AG09309 (cell line): Measurements from ENCODE around the gene CDH4.

Experiments
- DNase-seq: peaks from one replicate; pipeline ENCODE4 v3.0.0-alpha.2; 2010; ENCODE audit warnings: low read depth
- H3K4me3 ChIP-seq: 2 replicates; pipeline ENCODE4 v1.5.1; 2011; ENCODE audit warnings: mild to moderate bottlenecking, low read depth, low read length, moderate library complexity; ENCODE audit not compliant: control insufficient read depth
- TF ChIP-seq, protein P1 (sequence below): IDR thresholded peaks from 2 replicates; pipeline ENCODE4 v1.5.1; 2011; ENCODE audit warnings: mild to moderate bottlenecking, low read depth, low read length, inconsistent platforms; ENCODE audit not compliant: insufficient read depth, control insufficient read depth; ENCODE audit errors: missing control alignments

CDH4 gene

DNA sequence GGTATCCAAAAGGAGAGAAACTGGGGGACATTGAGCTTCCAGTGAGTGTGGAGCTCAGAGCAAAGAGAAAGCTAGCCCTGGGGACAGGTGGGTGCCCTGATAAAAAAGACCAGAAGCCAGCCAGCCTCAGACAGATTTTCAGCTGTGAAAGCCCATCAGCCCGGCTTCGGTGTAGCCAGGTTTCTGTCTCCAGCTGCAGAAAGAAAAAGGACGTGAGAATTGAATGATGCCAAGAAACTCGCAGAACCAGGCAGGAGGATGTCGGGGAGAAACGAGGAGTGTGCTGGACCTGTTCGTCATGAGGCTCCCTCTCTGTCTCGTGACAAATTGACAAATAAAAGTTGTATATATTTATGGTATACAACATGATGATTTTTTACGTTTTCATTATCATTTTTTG, 63.3 kb downstream of the CDH4 start:
- no peak for DNase-seq
- H3K4me3 ChIP-seq: no peak overlapping the region
- TF ChIP-seq, protein P1, sequence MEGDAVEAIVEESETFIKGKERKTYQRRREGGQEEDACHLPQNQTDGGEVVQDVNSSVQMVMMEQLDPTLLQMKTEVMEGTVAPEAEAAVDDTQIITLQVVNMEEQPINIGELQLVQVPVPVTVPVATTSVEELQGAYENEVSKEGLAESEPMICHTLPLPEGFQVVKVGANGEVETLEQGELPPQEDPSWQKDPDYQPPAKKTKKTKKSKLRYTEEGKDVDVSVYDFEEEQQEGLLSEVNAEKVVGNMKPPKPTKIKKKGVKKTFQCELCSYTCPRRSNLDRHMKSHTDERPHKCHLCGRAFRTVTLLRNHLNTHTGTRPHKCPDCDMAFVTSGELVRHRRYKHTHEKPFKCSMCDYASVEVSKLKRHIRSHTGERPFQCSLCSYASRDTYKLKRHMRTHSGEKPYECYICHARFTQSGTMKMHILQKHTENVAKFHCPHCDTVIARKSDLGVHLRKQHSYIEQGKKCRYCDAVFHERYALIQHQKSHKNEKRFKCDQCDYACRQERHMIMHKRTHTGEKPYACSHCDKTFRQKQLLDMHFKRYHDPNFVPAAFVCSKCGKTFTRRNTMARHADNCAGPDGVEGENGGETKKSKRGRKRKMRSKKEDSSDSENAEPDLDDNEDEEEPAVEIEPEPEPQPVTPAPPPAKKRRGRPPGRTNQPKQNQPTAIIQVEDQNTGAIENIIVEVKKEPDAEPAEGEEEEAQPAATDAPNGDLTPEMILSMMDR: no peak

DNA sequence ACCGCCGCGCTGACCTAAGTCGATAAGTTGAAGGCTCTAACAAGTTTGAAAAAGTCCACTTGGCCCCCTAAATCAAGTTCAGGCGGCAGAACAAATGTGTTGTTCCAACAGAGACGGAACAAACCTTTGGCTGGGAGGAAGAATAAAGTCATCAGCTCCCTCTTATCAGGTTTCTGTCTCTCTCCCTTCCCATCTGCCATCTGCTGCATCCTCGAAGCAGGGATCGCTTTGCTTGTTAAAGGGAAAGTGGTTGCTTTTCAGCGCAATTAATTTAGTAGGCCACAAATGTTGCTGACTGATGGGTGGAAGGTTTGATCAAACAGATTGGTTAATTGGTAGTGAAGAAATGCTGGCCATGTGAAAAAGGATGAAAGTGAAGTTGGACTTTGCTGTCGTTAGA, 64.3 kb downstream of the CDH4 start:
- no peak overlapping the region for H3K4me3 ChIP-seq
- no peak for DNase-seq
- TF ChIP-seq, protein P1: no peak

DNA sequence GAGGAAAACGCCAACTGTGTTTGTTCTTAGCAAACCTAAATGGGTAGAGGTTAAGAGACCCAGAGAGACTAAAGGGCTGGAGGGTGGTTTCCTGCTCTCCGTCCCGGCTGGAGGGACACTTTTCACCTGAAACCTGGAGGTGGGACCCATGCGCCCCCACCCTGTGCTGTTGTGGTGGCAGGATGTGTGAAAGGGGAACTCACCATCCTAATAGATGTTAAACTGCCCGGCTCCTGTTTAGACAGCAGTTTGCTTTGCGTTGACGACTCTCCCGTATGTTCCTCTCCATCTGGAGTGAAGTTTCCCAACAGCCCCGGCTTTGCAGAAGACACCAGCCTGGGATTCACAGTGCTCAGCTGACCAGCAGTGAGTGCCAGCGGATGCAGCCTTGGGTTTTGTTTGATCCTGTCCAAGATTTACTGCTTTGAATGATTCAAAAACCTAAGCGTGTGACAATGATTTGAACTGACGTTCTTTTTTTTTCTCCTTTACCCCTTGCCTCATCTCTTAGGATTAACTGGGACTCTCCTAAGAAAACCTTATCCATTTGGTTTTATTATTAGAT, 66.0 kb downstream of the CDH4 start:
- no peak overlapping the region for H3K4me3 ChIP-seq
- DNase-seq: no peak
- TF ChIP-seq, protein P1: no peak

DNA sequence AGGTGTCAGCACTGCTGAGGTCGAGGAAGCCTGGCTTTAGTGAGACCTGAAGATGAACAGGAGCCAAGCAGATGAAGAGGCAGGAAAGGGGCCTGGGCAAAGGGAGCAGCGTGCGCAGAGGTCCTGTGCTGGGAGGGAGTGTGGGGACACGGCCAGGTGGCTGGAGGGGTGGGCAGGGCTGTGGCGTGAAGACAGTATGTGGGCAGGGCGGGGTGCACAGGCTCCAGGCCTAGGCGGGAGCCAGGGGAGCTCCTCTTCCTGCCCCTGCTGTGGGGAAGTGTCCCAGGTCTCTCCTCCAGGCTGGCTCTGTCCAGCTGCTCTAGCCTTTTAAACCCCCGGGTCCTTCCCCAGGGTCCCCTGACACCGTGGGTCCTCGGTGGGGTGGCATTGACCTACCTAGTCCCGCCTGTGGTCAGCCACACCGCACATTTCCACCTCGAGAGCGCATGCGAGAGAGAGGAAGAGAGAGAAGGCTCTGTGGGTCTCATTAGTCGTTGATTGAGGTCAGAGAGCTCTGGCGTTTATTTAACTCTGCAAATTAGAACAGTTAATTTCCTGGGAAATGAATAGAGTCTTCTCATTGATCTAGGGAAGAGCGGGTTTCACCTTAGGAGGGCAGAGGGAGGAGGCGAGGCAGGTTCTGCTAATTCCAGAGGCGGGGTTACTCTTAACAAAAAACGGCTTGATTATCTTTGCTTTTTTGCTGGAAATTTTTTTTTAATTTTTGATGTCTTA, 68.8 kb downstream of the CDH4 start:
- no peak overlapping the region for H3K4me3 ChIP-seq
- TF ChIP-seq, protein P1: no peak
- no peak for DNase-seq

DNA sequence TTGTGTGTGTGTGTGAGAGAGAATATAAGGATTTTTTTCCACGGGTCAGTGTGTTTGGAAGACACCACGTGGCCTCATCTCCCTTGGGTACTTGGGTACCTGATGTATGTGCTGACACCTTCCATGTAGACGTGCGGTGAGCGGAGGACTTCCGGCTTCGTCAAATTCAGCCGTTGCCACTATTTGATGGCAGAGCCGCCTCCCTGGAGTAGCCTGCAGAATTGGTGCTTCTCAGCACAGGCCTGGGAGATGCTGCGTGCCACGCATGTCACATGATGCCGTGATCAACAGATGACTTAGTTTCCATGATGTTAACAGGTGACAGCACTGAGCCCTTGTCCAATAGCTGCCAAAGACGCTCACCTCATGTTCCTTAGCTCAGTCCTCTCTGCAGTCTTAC, 69.4 kb downstream of the CDH4 start:
- TF ChIP-seq, protein P1: no peak
- no peak for DNase-seq

DNA sequence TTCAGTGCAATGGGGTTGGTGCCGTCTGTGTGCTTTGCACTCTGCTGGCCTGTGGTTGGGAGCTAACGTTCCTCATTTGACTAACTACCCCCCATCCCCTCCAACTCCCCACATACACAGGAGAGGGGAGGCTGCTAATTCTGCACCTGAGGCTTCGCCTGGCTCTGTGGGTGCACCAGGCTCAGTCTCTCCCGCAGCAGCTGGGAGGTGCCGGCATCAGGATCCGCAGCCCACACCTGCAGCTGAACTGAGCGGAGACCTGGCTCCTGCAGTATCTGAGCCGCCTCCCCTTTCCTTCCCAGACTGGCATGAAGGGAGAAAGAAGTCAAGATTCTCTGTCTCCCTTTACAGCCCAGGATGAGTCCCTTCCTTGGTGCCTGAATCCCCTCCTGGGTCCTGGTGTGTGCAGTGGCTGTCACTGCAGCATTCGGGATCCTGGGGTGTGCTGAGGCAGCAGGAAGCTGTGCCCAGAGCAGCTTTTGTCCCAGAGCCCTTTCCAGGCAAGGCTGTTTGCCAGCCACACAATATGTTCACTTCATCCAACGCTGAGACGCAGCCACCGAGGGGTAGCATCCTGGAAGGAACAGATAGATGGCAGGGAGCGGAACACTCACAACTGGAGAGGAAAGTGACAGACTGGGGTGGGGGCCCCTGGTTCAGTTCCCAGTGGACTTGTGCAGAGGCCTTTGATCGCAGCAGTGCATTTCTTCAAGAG, 70.2 kb downstream of the CDH4 start:
- TF ChIP-seq, protein P1: no peak

More for the DNA sequence above, 69.4 kb downstream of the CDH4 start:
- H3K4me3 ChIP-seq: no peak overlapping the region

More for the DNA sequence above, 70.2 kb downstream of the CDH4 start:
- H3K4me3 ChIP-seq: no peak overlapping the region
- DNase-seq: no peak
